Measurements from ENCODE around the gene PCDHA12.

DNA sequence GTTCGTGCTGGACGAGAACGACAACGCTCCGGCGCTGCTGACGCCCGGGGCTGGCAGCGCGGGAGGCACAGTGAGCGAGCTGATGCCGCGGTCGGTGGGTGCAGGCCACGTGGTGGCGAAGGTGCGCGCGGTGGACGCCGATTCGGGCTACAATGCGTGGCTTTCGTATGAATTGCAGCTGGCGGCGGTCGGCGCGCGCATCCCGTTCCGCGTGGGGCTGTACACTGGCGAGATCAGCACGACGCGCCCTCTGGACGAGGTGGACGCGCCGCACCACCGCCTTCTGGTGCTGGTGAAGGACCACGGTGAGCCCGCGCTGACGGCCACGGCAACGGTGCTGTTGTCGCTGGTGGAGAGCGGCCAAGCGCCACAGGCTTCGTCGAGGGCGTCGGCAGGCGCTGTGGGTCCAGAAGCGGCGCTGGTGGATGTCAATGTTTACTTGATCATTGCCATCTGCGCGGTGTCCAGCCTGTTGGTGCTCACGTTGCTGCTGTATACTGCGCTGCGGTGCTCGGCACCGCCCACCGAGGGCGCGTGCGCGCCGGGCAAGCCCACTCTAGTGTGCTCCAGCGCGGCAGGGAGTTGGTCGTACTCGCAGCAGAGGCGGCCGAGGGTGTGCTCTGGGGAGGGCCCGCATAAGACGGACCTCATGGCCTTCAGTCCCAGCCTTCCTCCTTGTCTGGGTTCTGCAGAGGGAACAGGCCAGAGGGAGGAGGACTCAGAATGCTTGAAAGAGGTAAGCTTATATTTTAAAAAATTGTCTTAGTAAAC, 9.0 kb downstream of the PCDHA12 start:
- no peak for TF ChIP-seq CTCF (IDR thresholded peaks at IDR 0.05; ENCODE audit: poor library complexity, severe bottlenecking)
- no peak for TF ChIP-seq POLR2AphosphoS5 (IDR thresholded peaks at IDR 0.05)
- TF ChIP-seq, protein P1, sequence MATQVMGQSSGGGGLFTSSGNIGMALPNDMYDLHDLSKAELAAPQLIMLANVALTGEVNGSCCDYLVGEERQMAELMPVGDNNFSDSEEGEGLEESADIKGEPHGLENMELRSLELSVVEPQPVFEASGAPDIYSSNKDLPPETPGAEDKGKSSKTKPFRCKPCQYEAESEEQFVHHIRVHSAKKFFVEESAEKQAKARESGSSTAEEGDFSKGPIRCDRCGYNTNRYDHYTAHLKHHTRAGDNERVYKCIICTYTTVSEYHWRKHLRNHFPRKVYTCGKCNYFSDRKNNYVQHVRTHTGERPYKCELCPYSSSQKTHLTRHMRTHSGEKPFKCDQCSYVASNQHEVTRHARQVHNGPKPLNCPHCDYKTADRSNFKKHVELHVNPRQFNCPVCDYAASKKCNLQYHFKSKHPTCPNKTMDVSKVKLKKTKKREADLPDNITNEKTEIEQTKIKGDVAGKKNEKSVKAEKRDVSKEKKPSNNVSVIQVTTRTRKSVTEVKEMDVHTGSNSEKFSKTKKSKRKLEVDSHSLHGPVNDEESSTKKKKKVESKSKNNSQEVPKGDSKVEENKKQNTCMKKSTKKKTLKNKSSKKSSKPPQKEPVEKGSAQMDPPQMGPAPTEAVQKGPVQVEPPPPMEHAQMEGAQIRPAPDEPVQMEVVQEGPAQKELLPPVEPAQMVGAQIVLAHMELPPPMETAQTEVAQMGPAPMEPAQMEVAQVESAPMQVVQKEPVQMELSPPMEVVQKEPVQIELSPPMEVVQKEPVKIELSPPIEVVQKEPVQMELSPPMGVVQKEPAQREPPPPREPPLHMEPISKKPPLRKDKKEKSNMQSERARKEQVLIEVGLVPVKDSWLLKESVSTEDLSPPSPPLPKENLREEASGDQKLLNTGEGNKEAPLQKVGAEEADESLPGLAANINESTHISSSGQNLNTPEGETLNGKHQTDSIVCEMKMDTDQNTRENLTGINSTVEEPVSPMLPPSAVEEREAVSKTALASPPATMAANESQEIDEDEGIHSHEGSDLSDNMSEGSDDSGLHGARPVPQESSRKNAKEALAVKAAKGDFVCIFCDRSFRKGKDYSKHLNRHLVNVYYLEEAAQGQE (IDR thresholded peaks at IDR 0.05; ENCODE audit: borderline replicate concordance), result no peak

All from neural cell (in vitro differentiated cells).